ENCODE measurements around the gene MAGEB1.

GRCh38 chrX:30228526-30228925 is 18.4 kb upstream of the MAGEB1 start:
- TF ChIP-seq CTCF (conservative IDR thresholded peaks at IDR 0.05; ENCODE audit: low read depth, low read length) (no peak), EZH2 (IDR thresholded peaks at IDR 0.05; ENCODE audit: low read length, unreplicated experiment) (no peak)
